Keratinocyte (primary cell): ENCODE data around the gene NFYC. TPM values are rescaled to one million over a fixed set of nuclear protein-coding genes. Genes with fewer than 3 reads are reported as not detected.

ENCODE experiments used
- DNase-seq: peaks from one replicate; pipeline ENCODE4 v3.0.0-alpha.2; 2011; ENCODE audit warnings: low read depth, missing footprints, low spot score
- FAIRE-seq: peaks from 2 replicates; lab custom pipeline; 2011; peaks lifted over from hg19 to GRCh38; lab: Jason Lieb, UNC
- H2AFZ ChIP-seq: 2 replicates; pipeline ENCODE4 v1.6.0; 2012; ENCODE audit warnings: low read length, control low read depth, inconsistent platforms; ENCODE audit not compliant: control insufficient read depth
- H3K27ac ChIP-seq: 2 replicates; pipeline ENCODE4 v1.5.1; 2011; ENCODE audit warnings: low read length; ENCODE audit not compliant: control insufficient read depth, insufficient read depth
- H3K27me3 ChIP-seq: 3 replicates; pipeline ENCODE4 v1.6.0; 2011; ENCODE audit warnings: low read length; ENCODE audit not compliant: control insufficient read depth, insufficient read depth; ENCODE audit errors: extremely low read depth
- H3K36me3 ChIP-seq, 2 experiments: 2 replicates in 1 of 2; 3 replicates in 1 of 2; pipeline ENCODE4 v1.5.1; 2011; ENCODE audit warnings: low read length in 2 of 2, mild to moderate bottlenecking in 1 of 2; ENCODE audit not compliant: control insufficient read depth in 2 of 2, insufficient read depth in 2 of 2; ENCODE audit errors: extremely low read depth in 1 of 2
- H3K4me1 ChIP-seq: 3 replicates; pipeline ENCODE4 v1.5.1; 2011; ENCODE audit warnings: low read length; ENCODE audit not compliant: control insufficient read depth, insufficient read depth; ENCODE audit errors: extremely low read depth
- H3K4me2 ChIP-seq: 3 replicates; pipeline ENCODE4 v1.6.0; 2011; ENCODE audit warnings: low read depth, low read length; ENCODE audit not compliant: control insufficient read depth, insufficient read depth; ENCODE audit errors: extremely low read depth
- H3K4me3 ChIP-seq, 3 experiments: fragments of 200-600 bp in 1 of 3; sonication (generic) in 1 of 3; 2 replicates in 2 of 3; 3 replicates in 1 of 3; pipeline ENCODE4 v1.5.1; 2011 to 2016; ENCODE audit warnings: low read length in 3 of 3, mild to moderate bottlenecking in 3 of 3, control low read depth in 2 of 3, inconsistent platforms in 1 of 3, low read depth in 1 of 3, mixed read lengths in 1 of 3, mixed run types in 1 of 3, moderate library complexity in 1 of 3; ENCODE audit not compliant: control insufficient read depth in 2 of 3, insufficient read depth in 2 of 3; ENCODE audit errors: extremely low read depth in 1 of 3
- H3K79me2 ChIP-seq: 2 replicates; pipeline ENCODE4 v1.6.0; 2012; ENCODE audit warnings: low read length; ENCODE audit not compliant: control insufficient read depth, insufficient read depth
- H3K9ac ChIP-seq: 3 replicates; pipeline ENCODE4 v1.6.0; 2011; ENCODE audit warnings: low read length; ENCODE audit not compliant: control insufficient read depth, insufficient read depth; ENCODE audit errors: extremely low read depth
- H3K9me1 ChIP-seq: 3 replicates; pipeline ENCODE4 v1.6.0; 2011; ENCODE audit warnings: low read length; ENCODE audit not compliant: control insufficient read depth, insufficient read depth; ENCODE audit errors: extremely low read depth
- H3K9me3 ChIP-seq: 2 replicates; pipeline ENCODE4 v1.5.1; 2012; ENCODE audit warnings: low read depth, low read length; ENCODE audit not compliant: control insufficient read depth
- H4K20me1 ChIP-seq: 3 replicates; pipeline ENCODE4 v1.6.0; 2011; ENCODE audit warnings: low read length; ENCODE audit not compliant: control insufficient read depth, insufficient read depth; ENCODE audit errors: extremely low read depth
- CTCF ChIP-seq, 3 experiments: IDR thresholded peaks in 1 of 3; conservative IDR thresholded peaks in 1 of 3; optimal IDR thresholded peaks in 1 of 3; 2 replicates in 2 of 3; 3 replicates in 1 of 3; pipeline versions ENCODE3 to v1.5.1; 2011; ENCODE audit warnings: low read length in 3 of 3, mild to moderate bottlenecking in 3 of 3, moderate library complexity in 2 of 3, control low read depth in 1 of 3, inconsistent platforms in 1 of 3; ENCODE audit not compliant: insufficient read depth in 2 of 3; ENCODE audit errors: extremely low read depth in 1 of 3
- EZH2 ChIP-seq: IDR thresholded peaks from one replicate; pipeline ENCODE4 v1.6.1; 2012; ENCODE audit warnings: inconsistent platforms, mild to moderate bottlenecking, low read length, moderate library complexity
- dilution Hi-C: fragments of 300-500 bp; cut with MboI; formaldehyde crosslinking; loops from one replicate; pipeline ENCODE4 v1.7.0; 2020; ENCODE audit warnings: low sequenced_read_pairs; ENCODE audit not compliant: extremely low pct_ligation_motif_present
- polyA plus RNA-seq, 5 experiments: library from polyadenylated mRNA; depleted of rRNA in 3 of 5; stranded (reverse) in 3 of 5; stranded (forward) in 1 of 5; unstranded in 1 of 5; fragments of >200 nt; gene quantifications; 1 replicate in 1 of 5; 2 replicates in 3 of 5; 3 replicates in 1 of 5; pipeline versions ENCODE4 v1.2.1 to v1.2.3, GENCODE V29; 2011 to 2012; ENCODE audit warnings: missing spikeins in 2 of 5, low read depth in 1 of 5, low replicate concordance in 1 of 5

Gene NFYC
- polyA plus RNA-seq, 1 donor (not counting 4 experiments of a cell fraction or from before 2014, with no cell fraction given): 32.4 TPM

GRCh38 chr1:40646315-40646714 lies 45.2 kb upstream of the NFYC start:
- H3K4me1 ChIP-seq: peaks cover 10% of the 10 kb centered on the region
- H3K27me3 ChIP-seq: peaks cover 3% of the 10 kb centered on the region
- no peaks in the 10 kb centered on the region for H3K79me2 ChIP-seq
- no peak overlapping the region for H3K4me2 ChIP-seq
- H4K20me1 ChIP-seq: no peaks in the 10 kb centered on the region
- H3K9me3 ChIP-seq: no peaks in the 10 kb centered on the region
- dilution Hi-C loops: no loop called here
- H3K4me3 ChIP-seq: no peak overlapping the region
- H2AFZ ChIP-seq: no peak overlapping the region
- TF ChIP-seq EZH2 (no peak), CTCF (optimal IDR thresholded peaks at IDR 0.05 in 1 of 3, IDR thresholded peaks at IDR 0.05 in 1 of 3, conservative IDR thresholded peaks at IDR 0.05 in 1 of 3; ENCODE audit: extremely low read depth in 1 of 3, insufficient read depth in 2 of 3, low read length in 3 of 3) (no peak)
- no peak for DNase-seq
- no peaks in the 10 kb centered on the region for H3K9me1 ChIP-seq
- H3K27ac ChIP-seq: no peak overlapping the region
- no peak overlapping the region for H3K9ac ChIP-seq
- no peaks in the 10 kb centered on the region for H3K36me3 ChIP-seq
- FAIRE-seq: no peak

GRCh38 chr1:40648200-40648599 lies 43.3 kb upstream of the NFYC start:
- Histone ChIP-seq H3K36me3 (no peaks in the 10 kb centered on the region), H4K20me1 (no peaks in the 10 kb centered on the region), H3K79me2 (no peaks in the 10 kb centered on the region), H3K4me2 (no peak overlapping the region), H3K9me1 (no peaks in the 10 kb centered on the region), H3K9me3 (no peaks in the 10 kb centered on the region), H3K27me3 (peaks cover 2% of the 10 kb centered on the region), H3K4me3 (no peak overlapping the region), H3K4me1 (peaks cover 27% of the 10 kb centered on the region), H3K27ac (no peak overlapping the region), H3K9ac (no peak overlapping the region), H2AFZ (no peak overlapping the region)
- no peak for DNase-seq
- dilution Hi-C loops: no loop called here
- FAIRE-seq: no peak
- no peak for TF ChIP-seq EZH2
- TF ChIP-seq CTCF (optimal IDR thresholded peaks at IDR 0.05 in 1 of 3, IDR thresholded peaks at IDR 0.05 in 1 of 3, conservative IDR thresholded peaks at IDR 0.05 in 1 of 3; ENCODE audit: extremely low read depth in 1 of 3, insufficient read depth in 2 of 3, low read length in 3 of 3): no peak
